ENCODE results near the gene COL18A1. TPM values are rescaled to one million over a fixed set of nuclear protein-coding genes. Genes with fewer than 3 reads are reported as not detected.

The COL18A1 gene
- polyA plus RNA-seq, 1 donor (not counting 4 experiments of a cell fraction or from before 2014, with no cell fraction given): 13.0 TPM

DNA sequence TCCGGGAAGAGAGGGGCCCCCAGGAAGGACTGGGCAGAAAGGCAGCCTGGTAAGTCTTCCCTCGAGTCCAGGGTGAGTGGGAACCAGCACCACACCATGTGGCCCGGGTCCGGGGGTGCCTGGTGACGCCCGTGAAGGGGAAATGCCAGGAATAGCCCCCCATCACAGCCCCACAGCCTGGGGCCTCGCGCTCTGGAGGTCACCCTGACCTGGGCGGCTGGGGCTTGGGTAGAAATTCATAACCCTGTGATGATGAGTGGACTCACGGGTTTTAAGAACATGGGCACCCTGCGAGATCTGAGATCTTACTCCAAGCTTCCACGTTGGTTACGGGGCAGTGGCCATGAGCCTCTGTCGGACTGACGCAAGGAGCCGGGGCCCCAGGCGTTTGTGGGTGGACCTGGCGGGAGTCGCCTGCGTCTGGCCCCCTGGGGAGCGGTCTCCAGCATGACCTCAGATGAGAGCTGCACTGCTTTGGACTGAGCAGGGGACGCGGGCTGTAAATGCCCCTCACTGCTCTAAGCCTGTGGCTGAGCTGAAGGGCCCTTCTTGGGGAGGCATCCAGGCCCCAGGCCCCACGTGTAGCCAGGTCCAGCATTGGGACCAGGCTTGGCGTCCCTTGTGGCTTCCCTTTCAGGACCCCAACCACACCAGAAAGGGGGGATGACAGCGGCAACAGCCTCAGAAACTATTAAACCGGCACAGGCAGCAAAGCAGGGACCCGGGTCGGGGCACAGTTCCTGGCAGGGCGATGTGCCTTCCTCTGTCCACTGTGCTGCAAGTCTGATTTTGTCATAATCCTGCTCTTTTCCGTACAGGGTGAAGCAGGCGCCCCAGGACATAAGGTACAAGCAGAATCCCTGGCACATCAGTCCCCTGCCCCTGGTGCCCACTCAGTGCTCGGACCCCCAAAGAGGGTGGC, 77.3 kb downstream of the COL18A1 start:
- no peak for TF ChIP-seq EZH2 (IDR thresholded peaks at IDR 0.05; ENCODE audit: low read length)
- TF ChIP-seq, protein P1, sequence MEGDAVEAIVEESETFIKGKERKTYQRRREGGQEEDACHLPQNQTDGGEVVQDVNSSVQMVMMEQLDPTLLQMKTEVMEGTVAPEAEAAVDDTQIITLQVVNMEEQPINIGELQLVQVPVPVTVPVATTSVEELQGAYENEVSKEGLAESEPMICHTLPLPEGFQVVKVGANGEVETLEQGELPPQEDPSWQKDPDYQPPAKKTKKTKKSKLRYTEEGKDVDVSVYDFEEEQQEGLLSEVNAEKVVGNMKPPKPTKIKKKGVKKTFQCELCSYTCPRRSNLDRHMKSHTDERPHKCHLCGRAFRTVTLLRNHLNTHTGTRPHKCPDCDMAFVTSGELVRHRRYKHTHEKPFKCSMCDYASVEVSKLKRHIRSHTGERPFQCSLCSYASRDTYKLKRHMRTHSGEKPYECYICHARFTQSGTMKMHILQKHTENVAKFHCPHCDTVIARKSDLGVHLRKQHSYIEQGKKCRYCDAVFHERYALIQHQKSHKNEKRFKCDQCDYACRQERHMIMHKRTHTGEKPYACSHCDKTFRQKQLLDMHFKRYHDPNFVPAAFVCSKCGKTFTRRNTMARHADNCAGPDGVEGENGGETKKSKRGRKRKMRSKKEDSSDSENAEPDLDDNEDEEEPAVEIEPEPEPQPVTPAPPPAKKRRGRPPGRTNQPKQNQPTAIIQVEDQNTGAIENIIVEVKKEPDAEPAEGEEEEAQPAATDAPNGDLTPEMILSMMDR (optimal IDR thresholded peaks at IDR 0.05 in 1 of 3, IDR thresholded peaks at IDR 0.05 in 1 of 3, conservative IDR thresholded peaks at IDR 0.05 in 1 of 3; ENCODE audit: extremely low read depth in 1 of 3, insufficient read depth in 2 of 3, low read length in 3 of 3): no peak

DNA sequence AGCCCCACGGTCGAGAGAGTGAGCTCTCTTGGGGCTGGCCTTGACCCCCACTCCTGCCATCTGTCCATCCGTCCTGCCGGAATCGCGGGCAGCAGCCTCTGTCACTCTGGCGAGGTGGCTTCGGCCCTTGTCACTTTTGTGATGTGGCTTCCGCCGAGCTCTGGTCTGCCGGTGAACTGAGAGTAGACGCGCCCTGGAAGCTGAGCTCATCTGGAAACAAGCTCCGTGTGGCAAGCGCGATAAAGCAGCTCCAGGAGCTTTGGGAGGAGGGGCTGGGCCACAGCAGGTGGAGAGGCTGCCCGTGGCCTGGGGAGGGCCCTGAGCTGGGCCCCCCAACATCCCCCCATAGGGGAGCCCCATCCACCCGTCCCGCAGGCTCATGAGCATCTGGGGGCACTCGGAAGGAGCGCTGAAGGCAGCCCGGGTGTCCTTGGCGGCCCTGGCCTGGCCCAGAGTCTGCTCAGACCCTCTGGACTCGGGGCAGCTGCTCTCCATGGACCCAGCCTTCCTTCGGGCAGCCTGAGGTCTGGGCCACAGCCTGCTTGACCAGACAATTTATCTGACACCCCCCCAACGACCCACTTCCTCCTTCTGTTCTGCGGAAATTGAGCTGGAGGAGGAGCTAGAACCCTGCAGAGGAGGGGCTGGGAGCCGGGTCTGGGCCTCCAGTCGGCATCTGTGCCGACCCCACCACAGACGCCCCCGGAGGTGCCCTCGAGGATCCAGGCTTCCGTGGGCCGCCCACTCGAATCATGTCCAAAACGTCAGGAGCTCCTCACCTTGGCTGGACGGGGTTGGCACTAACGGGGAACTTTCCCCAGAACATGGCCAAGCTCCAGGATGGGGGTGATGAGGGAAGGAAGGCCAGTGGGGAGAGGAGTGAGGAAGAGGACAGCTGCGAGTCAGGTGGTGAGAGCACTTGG, 78.2 kb downstream of the COL18A1 start:
- Histone ChIP-seq H4K20me1 (ENCODE audit: control insufficient read depth, extremely low read depth, insufficient read depth, low read length) (no peaks in the 10 kb centered on the region), H3K36me3 (ENCODE audit: control insufficient read depth in 2 of 2, extremely low read depth in 1 of 2, insufficient read depth in 2 of 2, low read length in 2 of 2) (peaks cover 7 to 17% of the 10 kb centered on the region in 2 experiments)

More for the DNA sequence above, 77.3 kb downstream of the COL18A1 start:
- dilution Hi-C loops (cut with MboI; ENCODE audit: extremely low pct_ligation_motif_present, low sequenced_read_pairs): no loop called here
- H3K9me3 ChIP-seq (ENCODE audit: control insufficient read depth, low read depth, low read length): no peaks in the 10 kb centered on the region
- no peaks in the 10 kb centered on the region for H3K9me1 ChIP-seq (ENCODE audit: control insufficient read depth, extremely low read depth, insufficient read depth, low read length)
- H3K27ac ChIP-seq (ENCODE audit: control insufficient read depth, insufficient read depth, low read length): no peak overlapping the region
- no peaks in the 10 kb centered on the region for H3K79me2 ChIP-seq (ENCODE audit: control insufficient read depth, insufficient read depth, low read length)
- no peak overlapping the region for H3K4me2 ChIP-seq (ENCODE audit: control insufficient read depth, extremely low read depth, insufficient read depth, low read depth, low read length)
- H3K4me1 ChIP-seq (ENCODE audit: control insufficient read depth, extremely low read depth, insufficient read depth, low read length): no peaks in the 10 kb centered on the region
- H2AFZ ChIP-seq (ENCODE audit: control insufficient read depth, low read length): no peak overlapping the region
- no peak overlapping the region for H3K4me3 ChIP-seq (ENCODE audit: control insufficient read depth in 2 of 3, extremely low read depth in 1 of 3, insufficient read depth in 2 of 3, low read depth in 1 of 3, low read length in 3 of 3)
- FAIRE-seq (no peak), DNase-seq (ENCODE audit: low read depth, low spot score) (no peak)
- H3K36me3 ChIP-seq (ENCODE audit: control insufficient read depth in 2 of 2, extremely low read depth in 1 of 2, insufficient read depth in 2 of 2, low read length in 2 of 2): peaks cover 7 to 17% of the 10 kb centered on the region in 2 experiments
- H4K20me1 ChIP-seq (ENCODE audit: control insufficient read depth, extremely low read depth, insufficient read depth, low read length): no peaks in the 10 kb centered on the region
- no peaks in the 10 kb centered on the region for H3K27me3 ChIP-seq (ENCODE audit: control insufficient read depth, extremely low read depth, insufficient read depth, low read length)
- H3K9ac ChIP-seq (ENCODE audit: control insufficient read depth, extremely low read depth, insufficient read depth, low read length): no peak overlapping the region

More for the DNA sequence above, 78.2 kb downstream of the COL18A1 start:
- no peak for DNase-seq (ENCODE audit: low read depth, low spot score)
- H3K4me3 ChIP-seq (ENCODE audit: control insufficient read depth in 2 of 3, extremely low read depth in 1 of 3, insufficient read depth in 2 of 3, low read depth in 1 of 3, low read length in 3 of 3): no peak overlapping the region
- no peak for FAIRE-seq
- H3K9ac ChIP-seq (ENCODE audit: control insufficient read depth, extremely low read depth, insufficient read depth, low read length): no peak overlapping the region
- H3K9me1 ChIP-seq (ENCODE audit: control insufficient read depth, extremely low read depth, insufficient read depth, low read length): no peaks in the 10 kb centered on the region
- H3K4me2 ChIP-seq (ENCODE audit: control insufficient read depth, extremely low read depth, insufficient read depth, low read depth, low read length): no peak overlapping the region
- no peak overlapping the region for H3K27ac ChIP-seq (ENCODE audit: control insufficient read depth, insufficient read depth, low read length)
- no peaks in the 10 kb centered on the region for H3K9me3 ChIP-seq (ENCODE audit: control insufficient read depth, low read depth, low read length)
- dilution Hi-C loops (cut with MboI; ENCODE audit: extremely low pct_ligation_motif_present, low sequenced_read_pairs): no loop called here
- no peaks in the 10 kb centered on the region for H3K79me2 ChIP-seq (ENCODE audit: control insufficient read depth, insufficient read depth, low read length)
- H2AFZ ChIP-seq (ENCODE audit: control insufficient read depth, low read length): no peak overlapping the region
- TF ChIP-seq, protein P1 (optimal IDR thresholded peaks at IDR 0.05 in 1 of 3, IDR thresholded peaks at IDR 0.05 in 1 of 3, conservative IDR thresholded peaks at IDR 0.05 in 1 of 3; ENCODE audit: extremely low read depth in 1 of 3, insufficient read depth in 2 of 3, low read length in 3 of 3): no peak
- no peak for TF ChIP-seq EZH2 (IDR thresholded peaks at IDR 0.05; ENCODE audit: low read length)
- H3K27me3 ChIP-seq (ENCODE audit: control insufficient read depth, extremely low read depth, insufficient read depth, low read length): no peaks in the 10 kb centered on the region
- no peaks in the 10 kb centered on the region for H3K4me1 ChIP-seq (ENCODE audit: control insufficient read depth, extremely low read depth, insufficient read depth, low read length)

Measured in keratinocyte (primary cell).